Measurements from ENCODE around the gene OR3A1. TPM values are rescaled to one million over a fixed set of nuclear protein-coding genes. Genes with fewer than 3 reads are reported as not detected.

OR3A1 gene
- total and polyA plus RNA-seq, 2 donors (not counting 1 experiment from before 2014, with no cell fraction given) = not detected

Other genes starting within 250 kb of the OR3A1 start
- not detected in 2 replicates for gene OR1D5, start 234.8 kb downstream of the OR3A1 start, total RNA-seq
- not detected in 2 replicates for gene OR1D5, start 234.8 kb downstream of the OR3A1 start, polyA plus RNA-seq
- not detected in 2 replicates for gene OR1D2, start 193.9 kb downstream of the OR3A1 start, total RNA-seq
- not detected in 2 replicates for gene OR1D2, start 193.9 kb downstream of the OR3A1 start, polyA plus RNA-seq
- gene OR1G1, start 170.8 kb downstream of the OR3A1 start, total RNA-seq = not detected in 2 replicates
- not detected in 2 replicates for gene OR1G1, start 170.8 kb downstream of the OR3A1 start, polyA plus RNA-seq
- not detected in 2 replicates for gene OR1A2, start 100.8 kb downstream of the OR3A1 start, total RNA-seq
- gene OR1A2, start 100.8 kb downstream of the OR3A1 start, polyA plus RNA-seq = not detected in 2 replicates
- gene OR1A1, start 90.7 kb downstream of the OR3A1 start, total RNA-seq = not detected in 2 replicates
- not detected in 2 replicates for gene OR1A1, start 90.7 kb downstream of the OR3A1 start, polyA plus RNA-seq
- under 0.01 TPM in 1 of 2 replicates, not detected in the other for gene OR3A2, start 87.9 kb upstream of the OR3A1 start, total RNA-seq
- gene OR3A2, start 87.9 kb upstream of the OR3A1 start, polyA plus RNA-seq = 0.03 TPM in 1 of 2 replicates, not detected in the other
- not detected in 2 replicates for gene OR1E1, start 100.0 kb upstream of the OR3A1 start, total RNA-seq
- not detected in 2 replicates for gene OR1E1, start 100.0 kb upstream of the OR3A1 start, polyA plus RNA-seq
- gene OR3A3, start 113.0 kb upstream of the OR3A1 start, total RNA-seq = not detected in 2 replicates
- gene OR3A3, start 113.0 kb upstream of the OR3A1 start, polyA plus RNA-seq = not detected in 2 replicates
- not detected in 2 replicates for gene OR1E2, start 135.5 kb upstream of the OR3A1 start, total RNA-seq
- gene OR1E2, start 135.5 kb upstream of the OR3A1 start, polyA plus RNA-seq = not detected in 2 replicates
- 0.17 and 0.51 TPM in 2 replicates for gene SPATA22, start 173.5 kb upstream of the OR3A1 start, total RNA-seq
- 0.33 and 0.63 TPM in 2 replicates for gene SPATA22, start 173.5 kb upstream of the OR3A1 start, polyA plus RNA-seq
- 4.6 and 5.4 TPM in 2 replicates for gene ASPA, start 177.6 kb upstream of the OR3A1 start, total RNA-seq
- 1.3 and 1.7 TPM in 2 replicates for gene ASPA, start 177.6 kb upstream of the OR3A1 start, polyA plus RNA-seq